IMR-90 (cell line): ENCODE results near the gene CARMIL1.

Experiments
- BHLHE40 ChIP-seq: fragments of 150-350 bp; IDR thresholded peaks from 2 replicates; pipeline ENCODE4 v1.6.1; 2016; ENCODE audit warnings: mild to moderate bottlenecking, low read depth, low read length
- CEBPB ChIP-seq: IDR thresholded peaks from 2 replicates; pipeline ENCODE4 v1.6.1; 2012; ENCODE audit warnings: low read depth, low read length, improper control_type of control experiment
- FOS ChIP-seq: fragments of 150-350 bp; IDR thresholded peaks from 2 replicates; pipeline ENCODE4 v1.6.1; 2016; ENCODE audit warnings: low read depth, low read length
- MAFK ChIP-seq: IDR thresholded peaks from 2 replicates; pipeline ENCODE4 v1.6.1; 2012; ENCODE audit warnings: low read depth, low read length, improper control_type of control experiment
- MXI1 ChIP-seq: IDR thresholded peaks from 2 replicates; pipeline ENCODE4 v1.6.1; 2012; ENCODE audit warnings: low read depth, mild to moderate bottlenecking, low read length, moderate library complexity, borderline replicate concordance
- NFE2L2 ChIP-seq: fragments of 150-350 bp; IDR thresholded peaks from 2 replicates; pipeline ENCODE4 v1.6.1; 2016; ENCODE audit warnings: low read depth, mild to moderate bottlenecking, low read length
- POLR2A ChIP-seq: IDR thresholded peaks from 2 replicates; pipeline ENCODE4 v1.6.1; 2012; ENCODE audit warnings: mild to moderate bottlenecking, low read depth, low read length
- RAD21 ChIP-seq: IDR thresholded peaks from 2 replicates; pipeline ENCODE4 v1.6.1; 2012; ENCODE audit warnings: low read length, improper control_type of control experiment
- RCOR1 ChIP-seq: IDR thresholded peaks from 2 replicates; pipeline ENCODE4 v1.6.1; 2012; ENCODE audit warnings: mild to moderate bottlenecking, low read length, improper control_type of control experiment; ENCODE audit not compliant: insufficient replicate concordance
- RFX5 ChIP-seq: IDR thresholded peaks from 2 replicates; pipeline ENCODE4 v1.8.0; 2012; ENCODE audit warnings: low read depth, mild to moderate bottlenecking, low read length, moderate library complexity
- SMC3 ChIP-seq: fragments of 150-350 bp; IDR thresholded peaks from 2 replicates; pipeline ENCODE4 v1.6.1; 2016; ENCODE audit warnings: low read depth, mild to moderate bottlenecking, antibody characterized with exemption, low read length, moderate library complexity
- USF2 ChIP-seq: fragments of 150-350 bp; IDR thresholded peaks from 2 replicates; pipeline ENCODE4 v1.6.1; 2017; ENCODE audit warnings: mild to moderate bottlenecking, antibody characterized with exemption, low read length, low read depth
- TF ChIP-seq, protein P1 (sequence below): conservative IDR thresholded peaks from 2 replicates; pipeline ENCODE4 v1.5.1; 2012; ENCODE audit warnings: mild to moderate bottlenecking, low read depth, low read length, improper control_type of control experiment

DNA sequence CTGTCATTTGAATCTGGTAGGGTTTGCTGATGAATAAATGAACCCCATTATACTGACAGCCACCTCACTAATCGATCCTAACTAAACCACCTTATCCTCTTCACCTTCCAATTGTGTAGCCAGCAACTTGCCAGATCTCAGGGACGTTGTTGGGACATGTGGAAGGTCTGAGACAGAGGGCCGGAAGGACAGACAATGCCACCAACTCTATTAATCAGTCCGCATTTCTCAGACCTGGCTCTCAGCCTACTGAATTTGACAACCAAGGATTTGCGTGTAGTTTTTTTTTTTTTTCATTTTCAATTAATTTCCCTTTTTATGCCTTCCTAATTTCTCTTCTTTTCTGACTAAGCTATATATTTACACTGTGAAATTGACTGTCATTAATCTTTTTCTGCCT lies 122.5 kb downstream of the CARMIL1 start:
- no peak for TF ChIP-seq POLR2A
- TF ChIP-seq, protein P1, sequence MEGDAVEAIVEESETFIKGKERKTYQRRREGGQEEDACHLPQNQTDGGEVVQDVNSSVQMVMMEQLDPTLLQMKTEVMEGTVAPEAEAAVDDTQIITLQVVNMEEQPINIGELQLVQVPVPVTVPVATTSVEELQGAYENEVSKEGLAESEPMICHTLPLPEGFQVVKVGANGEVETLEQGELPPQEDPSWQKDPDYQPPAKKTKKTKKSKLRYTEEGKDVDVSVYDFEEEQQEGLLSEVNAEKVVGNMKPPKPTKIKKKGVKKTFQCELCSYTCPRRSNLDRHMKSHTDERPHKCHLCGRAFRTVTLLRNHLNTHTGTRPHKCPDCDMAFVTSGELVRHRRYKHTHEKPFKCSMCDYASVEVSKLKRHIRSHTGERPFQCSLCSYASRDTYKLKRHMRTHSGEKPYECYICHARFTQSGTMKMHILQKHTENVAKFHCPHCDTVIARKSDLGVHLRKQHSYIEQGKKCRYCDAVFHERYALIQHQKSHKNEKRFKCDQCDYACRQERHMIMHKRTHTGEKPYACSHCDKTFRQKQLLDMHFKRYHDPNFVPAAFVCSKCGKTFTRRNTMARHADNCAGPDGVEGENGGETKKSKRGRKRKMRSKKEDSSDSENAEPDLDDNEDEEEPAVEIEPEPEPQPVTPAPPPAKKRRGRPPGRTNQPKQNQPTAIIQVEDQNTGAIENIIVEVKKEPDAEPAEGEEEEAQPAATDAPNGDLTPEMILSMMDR, result no peak
- no peak for TF ChIP-seq CEBPB
- no peak for TF ChIP-seq RAD21
- TF ChIP-seq FOS, result no peak
- no peak for TF ChIP-seq USF2
- no peak for TF ChIP-seq MXI1
- TF ChIP-seq RFX5, result no peak
- no peak for TF ChIP-seq NFE2L2
- no peak for TF ChIP-seq MAFK
- TF ChIP-seq RCOR1, result no peak
- no peak for TF ChIP-seq SMC3
- no peak for TF ChIP-seq BHLHE40
